ENCODE data around the gene SLC2A13.
"Not testable (repeated sequence)": the region's sequence is repeated elsewhere in the genome, so short reads cannot be mapped to it uniquely, and the experiment has no call there.

The SLC2A13 gene

GRCh38 chr12:40105265-40105514 is 691 bp downstream of the SLC2A13 start:
- DNase-seq (ENCODE audit: low read depth, low spot score) = no peak

- no peak for DNase-seq (ENCODE audit: low read depth, low spot score)
These were observed 1.2 kb downstream of the SLC2A13 start for GRCh38 chr12:40104461-40105264.

- DNase-seq (ENCODE audit: low read depth, low spot score) = no peak
These were observed 2.8 kb downstream of the SLC2A13 start for GRCh38 chr12:40103043-40103442.

GRCh38 chr12:40101747-40102146 is 4.1 kb downstream of the SLC2A13 start:
- DNase-seq (ENCODE audit: low read depth, low spot score) = no peak

- no peak for DNase-seq (ENCODE audit: low read depth, low spot score)
These were observed 6.4 kb downstream of the SLC2A13 start for GRCh38 chr12:40099423-40099853.

- no peak for DNase-seq (ENCODE audit: low read depth, low spot score)
These were observed 7.3 kb downstream of the SLC2A13 start for GRCh38 chr12:40098406-40099145.

GRCh38 chr12:40093512-40093911 is 12.4 kb downstream of the SLC2A13 start:
- no peak for DNase-seq (ENCODE audit: low read depth, low spot score)

- DNase-seq (ENCODE audit: low read depth, low spot score) = no peak
These were observed 19.4 kb downstream of the SLC2A13 start for GRCh38 chr12:40086471-40086870.

- no peak for DNase-seq (ENCODE audit: low read depth, low spot score)
These were observed 27.6 kb downstream of the SLC2A13 start for GRCh38 chr12:40078266-40078665.

- no peak for DNase-seq (ENCODE audit: low read depth, low spot score)
These were observed 30.4 kb downstream of the SLC2A13 start for GRCh38 chr12:40075458-40075857.

- no peak for DNase-seq (ENCODE audit: low read depth, low spot score)
These were observed 37.5 kb downstream of the SLC2A13 start for GRCh38 chr12:40068416-40068815.

- DNase-seq (ENCODE audit: low read depth, low spot score) = no peak
These were observed 40.2 kb downstream of the SLC2A13 start for GRCh38 chr12:40065636-40066035.

GRCh38 chr12:40063414-40063813 is 42.5 kb downstream of the SLC2A13 start:
- DNase-seq (ENCODE audit: low read depth, low spot score) = peak; percentile 41

GRCh38 chr12:40058721-40059190 is 47.1 kb downstream of the SLC2A13 start:
- DNase-seq (ENCODE audit: low read depth, low spot score) = peak; percentile 11

- DNase-seq (ENCODE audit: low read depth, low spot score) = no peak
These were observed 49.5 kb downstream of the SLC2A13 start for GRCh38 chr12:40056373-40056772.

GRCh38 chr12:40055776-40056175 is 50.1 kb downstream of the SLC2A13 start:
- no peak for DNase-seq (ENCODE audit: low read depth, low spot score)

GRCh38 chr12:40055228-40055579 is 50.7 kb downstream of the SLC2A13 start:
- no peak for DNase-seq (ENCODE audit: low read depth, low spot score)

GRCh38 chr12:40054555-40055227 is 51.2 kb downstream of the SLC2A13 start:
- DNase-seq (ENCODE audit: low read depth, low spot score) = peak; percentile 48

GRCh38 chr12:40049268-40049667 is 56.6 kb downstream of the SLC2A13 start:
- DNase-seq (ENCODE audit: low read depth, low spot score) = no peak

GRCh38 chr12:40047002-40047401 is 58.9 kb downstream of the SLC2A13 start:
- DNase-seq (ENCODE audit: low read depth, low spot score) = not testable (repeated sequence)

GRCh38 chr12:40045656-40046055 is 60.2 kb downstream of the SLC2A13 start:
- no peak for DNase-seq (ENCODE audit: low read depth, low spot score)

GRCh38 chr12:40044396-40044795 is 61.5 kb downstream of the SLC2A13 start:
- no peak for DNase-seq (ENCODE audit: low read depth, low spot score)

GRCh38 chr12:40039598-40039997 is 66.3 kb downstream of the SLC2A13 start:
- no peak for DNase-seq (ENCODE audit: low read depth, low spot score)

Data from astrocyte of the hippocampus (primary cell).